Measurements from ENCODE around the gene IL7R.

The IL7R gene

GRCh38 chr5:35821513-35821912, 35.2 kb upstream of the IL7R start:
- H3K4me1 ChIP-seq (ENCODE audit: control insufficient read depth, insufficient read depth, low read length), result no peaks in the 10 kb centered on the region
- no peaks in the 10 kb centered on the region for H3K9me3 ChIP-seq (ENCODE audit: control insufficient read depth, insufficient read depth, low read depth, low read length)
- no peak overlapping the region for H3K27ac ChIP-seq (ENCODE audit: extremely low read depth, low read depth, low read length)
- TF ChIP-seq REPIN1 (tag by site-specific recombination; IDR thresholded peaks at IDR 0.05; ENCODE audit: low read depth) (no peak), WT1 (tag by site-specific recombination; IDR thresholded peaks at IDR 0.05) (no peak), ZNF214 (tag by site-specific recombination; IDR thresholded peaks at IDR 0.05; ENCODE audit: borderline replicate concordance) (no peak), ZNF544 (tag by site-specific recombination; IDR thresholded peaks at IDR 0.05) (no peak), PRDM1 (tag by site-specific recombination; IDR thresholded peaks at IDR 0.05) (no peak), FEZF1 (tag by site-specific recombination; IDR thresholded peaks at IDR 0.05) (no peak), ZBTB1 (tag by site-specific recombination; IDR thresholded peaks at IDR 0.05) (no peak)
- ChIA-PET CTCF (interaction anchor here (0.7 to 0.9 kb wide), 3 partner anchors 13 to 1335 kb away, joined by 3 read pairs; no protein-coding TSS in a partner anchor), POLR2A (no interaction called here)
- no peak overlapping the region for H3K4me3 ChIP-seq (ENCODE audit: low read depth, low read length)
- H3K36me3 ChIP-seq (ENCODE audit: control insufficient read depth in 2 of 2, insufficient read depth in 1 of 2, low read length in 2 of 2), result no peaks in the 10 kb centered on the region

GRCh38 chr5:35822511-35822910, 34.2 kb upstream of the IL7R start:
- Histone ChIP-seq H3K4me3 (ENCODE audit: low read depth, low read length) (no peak overlapping the region), H3K9me3 (ENCODE audit: control insufficient read depth, insufficient read depth, low read depth, low read length) (no peaks in the 10 kb centered on the region), H3K36me3 (ENCODE audit: control insufficient read depth in 2 of 2, insufficient read depth in 1 of 2, low read length in 2 of 2) (no peaks in the 10 kb centered on the region), H3K27ac (ENCODE audit: extremely low read depth, low read depth, low read length) (no peak overlapping the region), H3K4me1 (ENCODE audit: control insufficient read depth, insufficient read depth, low read length) (no peaks in the 10 kb centered on the region)
- TF ChIP-seq ZNF148 (tag by site-specific recombination; IDR thresholded peaks at IDR 0.05; ENCODE audit: borderline replicate concordance) (no peak), ZNF18 (tag by site-specific recombination; IDR thresholded peaks at IDR 0.05) (no peak), ZNF600 (tag by site-specific recombination; IDR thresholded peaks at IDR 0.05) (no peak), ZNF792 (tag by site-specific recombination; IDR thresholded peaks at IDR 0.05) (no peak), ZNF544 (tag by site-specific recombination; IDR thresholded peaks at IDR 0.05) (no peak), ZNF660 (tag by site-specific recombination; IDR thresholded peaks at IDR 0.05) (no peak), ZBTB17 (tag by site-specific recombination; IDR thresholded peaks at IDR 0.05) (no peak), ZNF37A (tag by site-specific recombination; IDR thresholded peaks at IDR 0.05) (no peak)
- CTCF ChIA-PET, result interaction anchor here (0.7 to 0.9 kb wide), 2 partner anchors 9 to 103 kb away, joined by 3 read pairs; no protein-coding TSS in a partner anchor
- POLR2A ChIA-PET, result no interaction called here

- TF ChIP-seq ZNF629 (tag by site-specific recombination; IDR thresholded peaks at IDR 0.05) (no peak), MZF1 (tag by site-specific recombination; IDR thresholded peaks at IDR 0.05; ENCODE audit: borderline replicate concordance) (no peak), ZNF518A (tag by site-specific recombination; conservative IDR thresholded peaks at IDR 0.05; ENCODE audit: low read depth) (no peak), BCL11A (tag by site-specific recombination; IDR thresholded peaks at IDR 0.05; ENCODE audit: low read depth) (no peak), PRDM1 (tag by site-specific recombination; IDR thresholded peaks at IDR 0.05) (no peak), ZNF837 (tag by site-specific recombination; IDR thresholded peaks at IDR 0.05) (no peak)
- Histone ChIP-seq H3K9me3 (ENCODE audit: control insufficient read depth, insufficient read depth, low read depth, low read length) (no peaks in the 10 kb centered on the region), H3K4me3 (ENCODE audit: low read depth, low read length) (no peak overlapping the region), H3K36me3 (ENCODE audit: control insufficient read depth in 2 of 2, insufficient read depth in 1 of 2, low read length in 2 of 2) (no peaks in the 10 kb centered on the region), H3K27ac (ENCODE audit: extremely low read depth, low read depth, low read length) (no peak overlapping the region), H3K4me1 (ENCODE audit: control insufficient read depth, insufficient read depth, low read length) (no peaks in the 10 kb centered on the region)
- ChIA-PET POLR2A (no interaction called here), CTCF (interaction anchor here (0.6 kb wide), 1 partner anchor 96 kb away, joined by 3 read pairs; no protein-coding TSS in a partner anchor)
These were observed 33.2 kb upstream of the IL7R start for GRCh38 chr5:35823347-35824098.

All from HEK293 (cell line).